GM21515 (cell line): ENCODE results near the gene CFI.

Experiments used
- ATAC-seq: cut with Tn5 transposase; IDR thresholded peaks from one replicate; pipeline ENCODE4 v1.9.1; 2021; ENCODE audit not compliant: unreplicated experiment

The CFI gene

GRCh38 chr4:109801895-109802319 lies at the start of gene CFI:
CFI (minus strand) TSS chr4:109801999; CDS start chr4:109801971, 28 bp downstream.
- ATAC-seq, result no peak

GRCh38 chr4:109850601-109851000 lies 48.8 kb upstream of the CFI start:
- ATAC-seq, result no peak

GRCh38 chr4:109848501-109848900 lies 46.7 kb upstream of the CFI start:
- no peak for ATAC-seq

DNA sequence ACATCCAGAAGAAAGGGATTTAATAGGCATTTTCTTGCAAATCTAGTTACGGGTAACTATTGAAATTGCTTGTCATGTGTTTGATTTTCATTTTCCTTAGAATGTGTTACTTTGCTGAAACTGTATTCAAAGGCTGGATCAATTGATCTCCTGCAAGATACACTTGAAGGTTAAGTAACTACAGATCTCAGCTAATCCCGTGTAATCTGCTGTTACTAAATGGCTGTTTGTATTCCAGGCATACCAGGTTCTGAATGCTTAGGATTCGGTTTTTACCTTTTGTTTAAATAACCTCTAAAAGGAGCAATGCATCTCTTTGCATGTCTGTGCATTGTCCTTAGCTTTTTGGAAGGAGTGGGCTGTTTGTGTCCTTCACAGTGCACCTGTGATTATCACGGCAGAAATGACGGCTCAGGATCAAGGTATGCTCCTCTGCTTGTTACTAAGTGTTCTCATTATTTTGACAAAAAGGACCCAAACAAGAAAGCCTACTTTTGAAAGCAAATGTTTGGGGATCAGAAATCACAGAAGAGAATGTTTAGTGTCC lies 46.2 kb upstream of the CFI start, which contains the start of gene LRIT3:
Gene LRIT3, plus strand, starts transcription at position 212 of the 547 bp plus-strand sequence. Its CDS starts 95 bp downstream, at position 307.
- no peak for ATAC-seq

DNA sequence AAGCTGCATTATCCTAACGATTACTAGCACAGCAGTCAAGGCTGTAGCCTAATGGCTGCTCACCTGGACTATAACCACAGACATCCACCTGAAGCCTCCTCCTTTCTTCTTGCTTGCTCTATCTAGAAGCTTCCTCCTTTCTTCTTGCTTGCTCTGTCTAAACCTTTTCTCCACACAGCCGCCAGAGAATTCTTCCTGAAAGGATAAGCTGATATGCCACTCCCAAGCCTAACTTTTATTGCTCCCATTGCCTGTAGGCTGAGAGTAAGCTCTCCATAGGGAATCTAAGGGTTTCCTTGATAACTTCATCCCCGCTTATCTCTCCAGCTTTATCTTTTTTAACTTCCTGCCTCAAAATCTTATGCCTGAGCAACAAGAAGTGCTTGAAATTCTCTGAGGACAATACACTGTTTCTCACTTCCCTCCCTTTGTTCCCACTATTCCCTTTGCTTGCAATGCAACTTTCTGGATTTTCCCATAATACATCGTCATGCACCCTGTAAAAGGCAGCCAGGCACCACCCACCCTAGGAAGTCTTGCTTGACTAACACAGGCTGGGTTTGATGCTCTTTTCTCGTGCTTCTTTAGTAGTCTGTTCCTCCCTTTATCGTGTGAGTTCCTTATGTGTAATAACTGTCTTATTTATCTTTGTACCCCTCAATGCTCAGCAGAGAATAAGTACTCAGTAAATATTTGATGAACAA lies 44.7 kb upstream of the CFI start:
- ATAC-seq, result no peak

GRCh38 chr4:109836985-109837384 lies 35.2 kb upstream of the CFI start:
- no peak for ATAC-seq

GRCh38 chr4:109833756-109834155 lies 32.0 kb upstream of the CFI start:
- no peak for ATAC-seq

- no peak for ATAC-seq
Measured at GRCh38 chr4:109827672-109828071, 25.9 kb upstream of the CFI start, which contains the start of gene RRH. RRH (plus strand) TSS chr4:109827972; CDS start chr4:109828028, 56 bp downstream.

DNA sequence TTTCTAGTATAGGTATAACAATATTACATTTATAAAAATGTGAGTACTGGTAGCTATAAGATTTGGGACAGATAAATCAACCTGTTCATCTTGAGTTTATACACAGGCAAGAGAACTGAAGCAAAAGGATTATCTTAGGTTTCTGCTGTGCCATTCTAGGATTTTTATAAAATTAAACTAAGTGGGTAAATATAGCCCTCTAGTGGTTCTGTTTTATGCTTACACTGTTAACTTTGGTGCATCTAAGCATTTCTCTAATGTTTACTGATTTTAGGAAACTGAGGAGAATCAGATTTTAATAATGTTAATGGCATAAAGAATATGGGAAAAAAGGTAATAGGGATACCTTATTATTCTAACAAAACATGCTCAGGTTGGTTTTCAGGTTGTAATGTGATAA lies 24.9 kb upstream of the CFI start:
- peak; percentile 63 for ATAC-seq

DNA sequence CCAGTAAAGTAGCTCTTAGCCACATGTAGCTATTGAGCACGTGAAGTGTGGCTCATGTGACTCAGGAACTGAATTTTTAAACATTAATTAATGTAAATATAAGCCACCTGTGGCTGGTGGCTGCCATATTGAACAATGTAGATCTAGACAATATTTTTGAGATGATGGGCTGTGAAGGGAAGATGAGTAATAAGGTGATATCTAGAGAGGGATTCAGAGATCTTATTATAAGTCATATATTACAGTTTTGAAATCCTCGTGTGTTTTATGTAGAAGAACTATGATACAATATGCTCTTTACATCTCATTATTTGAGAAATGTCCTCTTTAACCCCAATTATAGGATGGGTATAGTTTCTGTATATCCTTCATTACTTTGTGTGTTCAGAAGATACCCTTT lies 19.4 kb upstream of the CFI start:
- no peak for ATAC-seq

DNA sequence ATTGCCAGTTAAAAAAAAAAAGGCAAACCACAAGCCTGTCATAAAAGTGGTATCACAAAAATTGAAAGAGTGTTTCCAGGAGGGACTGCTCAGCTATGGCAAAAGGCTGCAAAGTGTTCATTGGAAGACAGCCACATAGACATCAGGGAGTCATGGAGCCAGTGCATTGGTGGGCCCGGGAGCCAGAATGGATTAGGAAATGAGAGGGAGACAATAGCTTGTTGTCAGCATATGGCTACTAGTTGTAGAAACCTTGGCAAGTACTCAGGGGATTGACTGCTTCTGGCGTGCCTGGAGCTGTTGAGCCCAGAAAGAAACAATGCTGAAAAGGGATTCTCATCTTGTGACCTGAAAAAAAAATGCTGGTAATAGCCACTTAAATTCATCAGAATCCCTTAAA lies 18.8 kb upstream of the CFI start:
- ATAC-seq, result no peak

GRCh38 chr4:109818268-109818667 lies 16.5 kb upstream of the CFI start:
- no peak for ATAC-seq

DNA sequence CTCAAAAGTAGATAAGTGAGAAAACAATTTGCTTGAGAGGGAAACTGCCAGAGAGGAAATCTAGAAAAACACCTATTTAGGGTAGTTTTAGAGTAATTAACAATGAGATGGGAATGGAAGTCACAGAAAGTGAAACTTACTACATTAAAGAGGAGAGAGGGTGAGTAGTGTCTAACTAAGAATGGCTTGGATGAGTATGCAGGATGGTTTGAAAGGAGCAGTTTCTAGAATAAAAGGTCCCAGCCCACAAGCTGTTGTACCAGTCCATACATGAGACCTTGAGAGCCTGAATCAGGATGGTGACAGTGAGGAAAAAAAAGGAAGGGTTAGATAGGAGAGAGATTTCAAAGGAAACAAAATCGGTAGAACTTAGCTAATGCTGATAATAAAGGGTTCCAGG lies 15.1 kb upstream of the CFI start:
- ATAC-seq, result no peak

- ATAC-seq, result no peak
Measured at GRCh38 chr4:109816082-109816442, 14.3 kb upstream of the CFI start.

DNA sequence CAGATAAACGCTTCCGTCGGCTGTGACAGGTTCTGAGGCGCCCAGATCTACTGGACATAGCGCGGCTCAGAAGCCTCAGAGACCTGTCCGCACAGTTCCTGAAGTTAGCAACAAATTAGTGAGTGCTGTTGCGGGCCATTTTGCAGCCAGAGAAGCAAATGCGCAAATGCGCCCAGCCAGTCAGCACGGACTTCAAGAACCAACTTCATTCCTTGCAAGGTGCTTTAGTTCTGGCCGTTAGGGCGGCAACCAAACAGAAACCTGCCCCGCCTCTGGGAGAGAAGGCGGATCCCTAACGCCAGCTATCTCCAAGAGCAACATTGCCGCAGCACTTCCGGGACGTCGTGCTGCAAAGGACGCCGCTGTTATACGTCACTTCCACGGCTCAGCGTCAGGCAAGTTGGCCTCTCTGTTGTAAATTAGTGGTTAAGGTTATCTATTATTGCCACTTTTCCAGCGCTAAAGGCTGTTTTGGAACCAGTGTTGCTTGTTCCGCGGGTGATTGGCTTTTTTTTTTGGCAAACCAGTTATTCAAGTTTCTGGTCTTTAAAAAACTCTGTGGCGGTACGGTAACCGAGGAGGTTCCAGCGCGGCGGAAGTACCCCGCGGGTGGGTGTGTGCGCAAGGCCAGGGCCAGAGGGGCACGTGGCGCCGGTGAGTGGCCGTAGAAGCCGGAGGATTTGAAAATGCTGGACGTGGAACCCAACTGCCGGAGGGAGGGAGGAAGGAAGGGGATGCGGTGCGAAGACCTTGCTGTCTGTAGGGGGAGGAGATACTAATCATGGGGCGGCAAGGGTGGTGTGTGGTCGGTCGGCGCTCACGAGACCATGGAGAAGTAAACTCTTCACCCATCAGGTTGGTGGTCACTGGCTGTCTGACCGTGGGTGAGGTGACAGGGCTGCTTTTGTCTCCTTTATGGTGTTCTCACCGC lies 13.6 kb upstream of the CFI start, which contains the start of gene GAR1:
Gene GAR1, plus strand, starts transcription at position 612 of the 931 bp plus-strand sequence. CDS start 403 bp downstream, outside the sequence.
- ATAC-seq, result peak; percentile 99

GRCh38 chr4:109811707-109812106 lies 9.9 kb upstream of the CFI start:
- ATAC-seq, result no peak

- ATAC-seq, result no peak
Measured at GRCh38 chr4:109810552-109811387, 9.0 kb upstream of the CFI start.

- no peak for ATAC-seq
Measured at GRCh38 chr4:109809655-109810054, 7.9 kb upstream of the CFI start.

- ATAC-seq, result no peak
Measured at GRCh38 chr4:109803924-109804571, 2.2 kb upstream of the CFI start.
